GM12874 (cell line): ENCODE data around the gene ADM.

Source experiments
- TF ChIP-seq, protein P1 (sequence below): IDR thresholded peaks from 2 replicates; pipeline ENCODE4 v1.5.1; 2011; ENCODE audit warnings: low read depth, mild to moderate bottlenecking, control low read depth, low read length, moderate library complexity; ENCODE audit not compliant: insufficient read depth

ADM gene

DNA sequence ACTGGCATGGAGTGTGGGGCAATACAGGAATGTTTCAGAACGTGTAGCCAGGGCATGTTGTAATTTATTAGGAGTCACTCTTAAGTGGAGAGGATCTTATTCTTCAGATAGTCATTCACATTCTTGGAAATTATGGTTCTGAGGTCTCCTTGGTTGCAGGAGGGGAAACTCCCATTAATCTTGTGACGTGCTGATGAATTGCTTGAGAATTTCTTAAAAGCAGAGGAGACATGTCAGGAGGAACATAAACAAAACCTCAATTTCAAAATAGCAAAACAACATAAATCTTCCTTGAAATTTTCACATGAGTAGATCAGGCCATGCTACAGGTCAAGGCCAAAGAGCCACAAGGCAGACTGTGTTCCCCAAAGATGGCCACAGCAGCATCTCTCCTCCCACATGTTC, 50.4 kb downstream of the ADM start:
- TF ChIP-seq, protein P1, sequence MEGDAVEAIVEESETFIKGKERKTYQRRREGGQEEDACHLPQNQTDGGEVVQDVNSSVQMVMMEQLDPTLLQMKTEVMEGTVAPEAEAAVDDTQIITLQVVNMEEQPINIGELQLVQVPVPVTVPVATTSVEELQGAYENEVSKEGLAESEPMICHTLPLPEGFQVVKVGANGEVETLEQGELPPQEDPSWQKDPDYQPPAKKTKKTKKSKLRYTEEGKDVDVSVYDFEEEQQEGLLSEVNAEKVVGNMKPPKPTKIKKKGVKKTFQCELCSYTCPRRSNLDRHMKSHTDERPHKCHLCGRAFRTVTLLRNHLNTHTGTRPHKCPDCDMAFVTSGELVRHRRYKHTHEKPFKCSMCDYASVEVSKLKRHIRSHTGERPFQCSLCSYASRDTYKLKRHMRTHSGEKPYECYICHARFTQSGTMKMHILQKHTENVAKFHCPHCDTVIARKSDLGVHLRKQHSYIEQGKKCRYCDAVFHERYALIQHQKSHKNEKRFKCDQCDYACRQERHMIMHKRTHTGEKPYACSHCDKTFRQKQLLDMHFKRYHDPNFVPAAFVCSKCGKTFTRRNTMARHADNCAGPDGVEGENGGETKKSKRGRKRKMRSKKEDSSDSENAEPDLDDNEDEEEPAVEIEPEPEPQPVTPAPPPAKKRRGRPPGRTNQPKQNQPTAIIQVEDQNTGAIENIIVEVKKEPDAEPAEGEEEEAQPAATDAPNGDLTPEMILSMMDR: no peak

DNA sequence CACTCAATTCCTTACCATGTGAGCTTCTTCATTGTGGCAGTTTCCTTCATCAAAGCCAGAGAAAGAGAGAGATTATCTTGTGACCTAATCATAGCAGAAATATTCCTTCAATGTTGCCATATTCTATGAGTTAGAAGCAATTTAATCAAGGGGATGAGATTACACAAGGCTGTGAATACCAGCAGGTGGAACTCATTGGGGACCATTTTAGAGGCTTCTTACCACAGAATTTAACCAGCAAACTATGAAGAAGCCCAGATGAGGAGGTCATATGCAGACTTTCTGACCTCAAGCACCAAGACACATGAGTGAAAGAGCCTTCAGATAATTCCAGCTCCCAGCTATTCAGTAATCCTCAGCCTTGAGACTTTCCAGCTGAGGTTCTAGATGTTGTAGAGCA, 51.3 kb downstream of the ADM start:
- TF ChIP-seq, protein P1: no peak
